MM.1S (cell line): ENCODE measurements around the gene ANXA11.

Source experiments
- CTCF ChIP-seq: fragments of 300-600 bp; sonication (generic); IDR thresholded peaks from 2 replicates; pipeline ENCODE4 v1.5.1; 2016; ENCODE audit warnings: antibody characterized with exemption, low read length, mixed read lengths
- EZH2 ChIP-seq: fragments of 300-600 bp; sonication (generic); optimal IDR thresholded peaks from 2 replicates; pipeline ENCODE3; 2017; ENCODE audit warnings: low read depth, mild to moderate bottlenecking, antibody characterized with exemption, low read length, mixed read lengths

- no peak for TF ChIP-seq CTCF
- TF ChIP-seq EZH2, result no peak
Observed at GRCh38 chr10:80149123-80149522, 56.2 kb downstream of the ANXA11 start.
